RPMI7951 (cell line): ENCODE measurements around the gene MLLT3. TPM values are rescaled to one million over a fixed set of nuclear protein-coding genes. Genes with fewer than 3 reads are reported as not detected.

Source experiments
- DNase-seq: peaks from one replicate; pipeline ENCODE4 v3.0.0-alpha.2; 2012; ENCODE audit warnings: low read depth
- total RNA-seq: library from RNA; depleted of rRNA; stranded (reverse); fragments of >200 nt; shearing (Covaris generic); gene quantifications from 2 replicates; pipeline ENCODE4 v1.2.3, GENCODE V29; 2014

MLLT3 gene
- total RNA-seq, 1 experiment from 2014 or later: 18.3 TPM

DNA sequence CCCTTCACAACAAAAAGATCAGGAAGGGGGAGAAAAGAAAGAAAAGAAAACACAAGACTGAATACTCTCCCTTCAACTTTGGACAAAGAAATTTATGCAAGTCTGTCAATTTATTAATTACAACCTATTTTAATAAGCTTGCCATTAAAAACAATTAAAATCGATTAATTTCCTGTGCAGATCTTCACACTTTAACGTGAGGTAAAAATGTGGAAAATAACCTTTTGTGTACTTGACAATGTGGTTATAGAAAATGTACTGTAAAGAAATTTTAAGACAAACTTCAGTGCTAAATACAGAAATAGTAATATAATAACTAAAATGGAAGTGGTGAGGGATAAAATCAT is 2.7 kb upstream of the MLLT3 start:
- DNase-seq: no peak

DNA sequence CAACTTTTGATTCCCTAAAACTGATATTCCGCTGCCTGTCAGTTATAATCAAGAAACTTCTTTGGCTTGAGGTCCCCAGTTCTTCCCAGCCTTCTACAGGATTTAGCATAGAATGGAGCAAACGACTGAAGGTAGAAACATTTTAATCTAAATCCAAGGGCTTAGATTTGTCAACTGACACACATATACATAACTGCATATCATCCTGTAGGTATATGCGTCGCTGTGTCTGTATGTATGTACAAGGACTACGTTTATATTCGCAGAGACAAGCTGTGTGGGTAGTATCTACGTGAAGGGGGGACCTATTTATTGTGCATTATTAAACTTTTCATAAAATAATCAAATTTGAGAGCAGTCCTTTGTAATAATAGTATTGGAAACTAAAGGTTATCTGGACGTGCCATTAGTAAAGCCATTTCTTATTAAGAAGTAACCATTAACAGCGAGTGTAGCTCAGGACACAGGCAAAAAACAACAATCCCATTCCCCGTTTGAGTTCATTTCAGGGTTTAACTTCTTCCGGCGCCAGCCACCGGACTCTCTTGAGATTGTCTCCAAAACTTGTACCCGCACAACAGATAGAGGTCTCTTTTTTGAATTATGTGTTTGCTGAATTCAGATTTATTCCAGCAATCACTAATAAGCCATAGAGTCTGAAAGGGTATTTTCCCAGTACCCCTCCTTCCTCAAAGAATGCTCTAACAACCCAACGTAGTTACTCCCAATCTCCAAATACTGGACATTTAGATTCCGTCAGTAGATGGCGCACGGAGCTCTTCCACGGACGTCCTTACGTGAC is 2.1 kb upstream of the MLLT3 start:
- DNase-seq: peak; percentile 71

DNA sequence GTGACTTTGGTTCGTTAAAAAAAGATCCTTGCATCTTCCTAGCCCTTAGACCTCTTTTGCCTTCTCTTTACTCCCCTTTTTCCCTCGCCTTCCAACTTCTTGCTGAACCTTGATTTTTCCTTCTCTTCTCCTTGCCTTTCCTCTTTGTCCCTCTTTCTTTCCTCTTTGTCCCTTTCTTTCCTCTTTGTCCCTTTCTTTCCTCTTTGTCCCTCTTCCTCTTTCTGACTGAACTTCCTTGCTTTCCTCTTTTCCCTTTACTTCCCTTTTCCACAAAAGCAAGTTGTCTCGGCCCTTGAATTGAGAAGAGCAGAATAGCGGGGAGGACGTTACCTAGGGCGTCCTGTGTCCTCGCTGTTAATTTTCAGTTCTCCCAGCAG is 1.4 kb upstream of the MLLT3 start:
- no peak for DNase-seq

DNA sequence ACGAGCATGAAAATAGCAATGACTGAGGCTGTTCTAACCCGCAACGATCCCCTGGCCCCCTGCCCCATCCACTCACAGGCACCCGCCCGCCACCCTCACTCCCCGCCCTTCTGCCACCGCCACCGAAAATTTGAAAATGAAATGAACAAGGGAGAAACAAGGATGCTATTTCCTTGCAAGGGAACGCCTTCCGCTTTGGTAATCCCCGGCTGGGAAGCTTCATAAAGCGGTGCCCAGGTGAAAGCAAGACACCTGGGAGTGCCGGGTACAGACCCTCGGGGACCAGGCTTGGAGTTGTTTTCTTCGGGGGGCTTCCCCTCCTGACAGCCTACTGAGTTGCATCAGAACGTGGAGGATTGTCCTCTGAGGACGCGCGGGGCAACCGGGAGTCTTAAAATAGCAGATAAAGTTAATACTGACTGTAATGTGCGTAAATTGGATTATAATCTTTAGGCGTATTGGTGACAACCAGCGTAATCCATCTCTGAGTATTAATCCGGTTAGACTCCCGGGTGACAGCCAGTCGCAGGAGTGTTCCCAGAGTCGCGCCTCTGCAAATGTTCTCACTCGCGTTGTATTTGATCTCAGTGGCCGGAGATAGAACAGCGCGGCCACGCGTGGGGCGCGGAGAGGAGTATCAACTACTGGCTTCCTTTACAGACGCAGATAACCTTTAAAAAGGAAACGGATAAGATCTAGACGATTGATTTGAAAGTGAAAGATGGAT is 885 bp upstream of the MLLT3 start:
- no peak for DNase-seq

DNA sequence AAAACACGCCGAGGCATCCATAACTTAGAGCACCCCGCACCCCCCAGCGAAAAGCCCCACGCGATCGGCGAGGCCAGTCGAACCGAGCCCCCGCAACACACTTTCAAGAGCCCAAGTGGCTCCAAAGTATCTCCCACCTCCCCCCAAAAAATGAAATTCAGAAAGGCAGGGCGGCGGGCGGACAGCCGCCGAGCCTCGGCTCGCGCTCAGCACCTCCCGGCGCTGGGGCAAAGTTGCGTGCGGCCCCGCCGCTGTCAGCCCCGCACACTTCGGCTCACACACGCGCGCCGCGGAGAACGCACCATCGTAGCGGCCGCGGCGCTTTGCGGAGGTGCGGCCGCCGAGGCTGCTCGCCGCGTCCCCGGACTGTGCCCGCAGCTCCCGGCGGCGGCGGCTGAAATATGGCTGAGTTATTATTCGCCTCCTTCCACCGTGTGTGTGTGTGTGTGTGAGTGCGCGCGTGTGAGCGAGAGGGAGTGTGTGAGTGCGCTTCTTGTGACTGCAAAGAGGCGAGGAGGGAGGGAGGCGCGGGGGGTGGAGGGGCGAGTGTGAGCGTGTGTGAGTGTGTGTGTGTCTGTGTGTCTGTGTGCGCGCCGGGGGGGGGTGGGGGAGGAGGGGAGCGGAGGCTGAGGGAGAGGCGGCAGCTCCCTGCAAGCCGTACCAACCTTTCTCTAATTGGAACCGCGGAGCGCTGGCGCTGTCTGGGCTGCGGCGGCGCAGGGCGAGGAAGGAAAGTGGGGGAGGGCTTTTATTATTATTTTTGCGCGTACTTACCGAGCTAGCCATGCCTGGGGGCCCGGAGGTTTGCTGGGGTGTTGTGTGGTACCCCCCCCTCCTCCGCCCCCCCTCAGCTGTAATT is 599 bp downstream of the MLLT3 start:
- peak; percentile 64 for DNase-seq

DNA sequence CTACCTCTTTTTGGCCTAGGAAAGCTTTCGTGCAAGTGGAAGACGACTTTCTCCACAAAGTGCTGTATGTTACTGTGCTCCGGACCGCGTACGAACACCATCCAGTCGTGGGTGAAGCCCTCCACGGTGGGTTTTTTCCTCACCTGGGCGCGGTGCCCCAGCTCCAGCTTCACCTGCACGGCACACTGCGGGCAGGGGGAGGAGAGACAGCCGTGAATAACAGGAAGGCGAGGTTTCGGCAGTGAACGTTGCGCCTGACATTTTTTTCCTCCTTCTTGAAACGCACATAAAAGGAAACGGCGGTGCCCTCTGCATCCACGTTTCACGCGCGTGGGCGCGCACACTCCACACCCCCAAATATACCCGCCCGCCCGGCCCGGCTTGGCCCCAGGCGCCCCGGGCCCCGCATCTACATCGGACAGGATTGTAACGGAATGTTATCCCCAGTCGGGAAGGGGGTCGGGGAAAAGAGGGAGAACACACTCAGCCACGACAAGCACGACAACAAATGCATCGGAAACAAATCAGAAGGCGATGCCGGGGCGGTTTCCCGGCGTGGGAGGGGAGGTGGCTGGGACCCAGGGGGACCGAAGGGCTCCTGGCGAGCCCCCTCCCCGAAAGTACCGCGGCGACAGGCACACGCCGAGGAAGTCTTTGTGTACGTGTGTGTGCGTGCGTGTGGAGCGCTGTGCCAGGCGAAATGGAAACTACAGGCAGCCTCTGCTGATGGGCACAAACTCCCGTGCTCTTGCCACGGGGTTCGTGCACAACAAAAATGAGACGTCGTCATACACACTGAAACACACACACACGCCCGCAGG is 1.4 kb downstream of the MLLT3 start:
- DNase-seq: peak; percentile 46

DNA sequence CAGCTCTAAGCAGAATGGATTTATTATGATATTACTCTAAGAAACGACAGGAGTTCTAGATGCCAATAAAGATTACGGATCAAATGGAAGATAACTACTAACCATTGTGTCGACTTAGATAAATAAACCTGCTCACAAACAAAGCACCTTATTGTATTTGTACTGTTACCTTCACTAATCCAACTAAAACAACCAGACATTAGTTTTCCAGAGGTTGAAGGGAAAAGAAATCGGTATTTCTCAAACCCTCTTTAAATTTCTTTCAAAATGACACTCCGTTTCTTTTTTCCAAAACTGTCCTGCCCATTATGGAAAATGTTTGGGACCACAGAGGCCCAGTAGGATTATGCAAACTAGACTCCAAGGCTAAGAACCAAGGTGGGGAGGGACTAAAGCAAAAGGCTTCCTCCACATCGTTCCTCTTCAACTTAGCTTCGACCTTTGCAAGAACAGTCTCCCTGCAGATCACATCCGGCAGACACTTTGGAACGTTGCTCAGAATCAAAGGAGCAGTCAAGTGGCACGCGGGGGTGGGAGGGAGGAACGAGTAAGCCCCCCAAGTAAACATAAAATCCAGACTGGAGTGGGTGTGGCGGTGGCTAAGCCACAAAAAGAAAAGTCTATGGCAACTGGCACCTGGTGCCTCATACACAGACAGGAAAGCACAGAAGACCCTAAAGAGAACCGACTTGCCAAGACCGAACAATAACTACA is 2.7 kb downstream of the MLLT3 start:
- DNase-seq: no peak

DNA sequence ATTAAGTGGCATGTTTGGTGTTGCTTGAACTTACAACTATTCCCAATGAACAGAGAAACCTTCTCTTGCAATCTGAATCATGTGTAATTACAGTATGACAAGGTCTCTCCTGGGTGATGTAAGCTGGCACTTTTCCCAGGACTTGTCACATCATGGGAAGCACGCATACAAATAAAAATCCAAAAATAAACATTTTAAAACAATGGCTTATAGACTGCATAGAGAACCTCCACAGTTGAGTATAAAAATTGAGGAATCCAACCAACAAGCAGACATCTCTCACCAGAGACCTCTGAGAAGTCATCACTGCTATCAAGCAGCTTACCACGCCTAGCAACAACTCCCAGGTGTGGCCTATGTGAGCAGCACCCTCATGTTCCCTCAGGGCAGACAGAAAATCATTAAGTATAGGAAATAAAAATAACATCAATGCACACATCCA is 3.9 kb downstream of the MLLT3 start:
- peak; percentile 59 for DNase-seq

DNA sequence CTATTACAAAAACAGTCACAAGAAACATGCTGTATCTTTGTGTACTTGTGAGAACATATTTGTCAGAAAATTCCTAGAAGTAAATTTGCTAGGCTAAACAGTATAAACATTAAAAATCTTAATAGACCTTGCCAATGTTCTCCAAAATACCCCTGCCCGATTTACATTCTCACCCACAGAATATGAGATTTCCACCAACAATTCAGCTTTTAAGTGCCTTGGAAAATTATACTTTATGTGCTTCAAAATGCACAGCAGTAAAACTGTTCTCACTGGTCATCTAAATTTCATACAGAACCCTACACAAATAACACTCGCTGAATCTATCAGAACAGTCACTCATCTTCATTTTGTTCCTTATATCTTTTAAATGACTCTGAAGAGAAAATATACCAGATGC is 5.5 kb downstream of the MLLT3 start:
- no peak for DNase-seq

DNA sequence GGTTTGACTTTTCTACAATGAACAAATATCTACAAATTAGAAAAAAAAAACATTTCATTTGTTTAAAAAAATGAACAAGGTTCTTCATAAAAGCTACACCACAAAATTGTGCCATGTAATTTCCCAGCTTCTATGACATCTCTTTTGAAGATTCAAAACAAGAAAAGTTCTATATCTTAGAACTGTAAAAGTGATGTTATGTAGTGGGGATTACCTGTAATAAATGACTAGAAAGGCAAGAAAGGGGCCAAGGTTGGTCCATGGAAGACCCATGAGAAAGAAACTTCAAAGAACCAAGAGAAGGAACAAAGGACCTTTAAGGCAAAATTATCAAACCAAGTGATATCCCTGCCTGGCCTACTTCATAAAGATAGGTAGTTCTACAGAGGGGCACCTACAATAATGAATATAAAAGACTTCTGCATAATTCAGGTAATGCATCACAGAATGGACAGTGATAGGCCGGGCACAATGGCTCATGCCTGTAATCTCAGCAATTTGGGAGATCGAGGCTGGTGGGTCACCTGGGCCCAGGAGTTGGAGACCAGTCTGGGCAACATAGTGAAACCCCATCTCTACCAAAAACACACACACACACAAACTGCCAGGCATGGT is 7.6 kb downstream of the MLLT3 start:
- DNase-seq: no peak

DNA sequence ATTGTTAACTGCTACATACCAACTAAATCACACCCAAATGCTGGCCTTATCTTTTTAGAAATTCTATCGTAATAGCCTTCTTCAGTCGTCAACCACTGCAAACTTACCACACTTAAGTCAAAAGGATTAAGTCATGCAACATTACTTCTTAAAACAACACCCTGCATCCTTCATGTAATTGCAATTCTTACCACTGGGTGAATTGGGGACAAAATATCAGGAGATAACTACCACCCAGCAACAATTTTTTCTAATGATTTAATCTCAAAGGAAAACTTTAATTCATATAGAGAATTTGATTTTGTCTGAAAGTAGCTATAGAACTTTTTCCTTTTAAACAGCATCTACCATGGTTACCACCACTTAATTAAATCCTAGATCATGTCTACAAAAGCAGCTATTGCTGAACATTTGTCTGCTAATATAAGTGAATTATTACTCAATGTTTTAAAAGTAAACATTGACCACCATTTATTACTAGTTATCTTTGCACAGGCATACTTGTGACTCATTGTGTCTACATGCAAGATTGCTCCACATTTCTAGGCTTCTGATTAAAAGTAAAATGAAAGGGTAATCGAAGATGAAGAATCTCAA is 10.5 kb downstream of the MLLT3 start:
- no peak for DNase-seq

DNA sequence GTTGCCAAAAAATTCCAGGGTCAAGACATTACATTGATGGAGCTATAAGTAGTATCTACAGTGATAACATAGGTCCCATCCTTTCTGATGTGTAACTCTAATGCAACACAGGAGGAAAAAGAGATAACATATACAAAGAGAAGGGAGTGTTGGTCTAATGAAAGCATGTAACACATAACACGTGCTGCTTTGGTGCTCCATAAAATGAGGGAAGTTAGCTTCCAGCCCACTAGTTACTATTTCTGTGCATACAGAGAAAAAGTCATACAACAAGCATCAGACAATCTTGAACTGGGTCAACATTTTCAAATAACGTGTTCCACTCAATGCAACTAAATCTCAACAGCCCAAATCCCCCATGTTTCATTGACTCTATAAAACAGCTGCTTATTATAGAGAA is 11.7 kb downstream of the MLLT3 start:
- DNase-seq: no peak

DNA sequence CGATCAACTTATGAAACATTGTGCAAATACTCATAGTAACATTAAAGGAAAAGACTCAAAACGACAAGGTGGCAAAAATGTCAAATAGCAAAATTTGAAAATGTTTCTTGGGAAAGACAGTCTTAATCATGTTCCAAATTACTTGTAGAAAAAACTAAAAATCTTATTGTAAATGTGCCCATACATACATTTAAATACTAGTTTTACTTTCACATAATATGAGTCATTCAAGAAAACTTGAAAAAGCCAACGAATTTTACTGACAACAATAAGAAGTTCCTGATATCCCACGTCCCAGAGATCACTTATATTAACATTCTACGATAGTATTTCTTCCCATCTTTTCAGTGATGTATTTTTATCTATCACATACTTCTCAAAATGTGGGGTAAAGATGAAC is 13.7 kb downstream of the MLLT3 start:
- DNase-seq: no peak

DNA sequence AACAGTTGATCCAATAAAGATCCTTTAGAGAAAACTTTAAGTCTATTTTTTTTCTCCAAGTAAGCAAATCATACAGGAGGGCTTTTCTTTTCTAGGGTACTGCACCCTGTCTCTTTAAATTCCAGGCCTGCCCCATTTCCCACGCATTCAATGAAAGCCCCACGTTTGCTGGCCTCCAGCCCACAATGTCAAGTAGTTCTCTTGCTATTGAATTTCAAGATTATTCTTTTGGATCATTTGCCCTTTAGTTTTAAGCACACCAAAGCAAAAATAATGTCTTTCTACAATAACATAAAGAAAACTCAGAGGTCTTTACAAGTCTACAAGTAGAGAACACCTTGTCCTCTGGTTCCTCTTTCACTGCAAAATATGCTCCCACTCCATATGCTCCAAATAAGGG is 15.6 kb downstream of the MLLT3 start:
- no peak for DNase-seq

DNA sequence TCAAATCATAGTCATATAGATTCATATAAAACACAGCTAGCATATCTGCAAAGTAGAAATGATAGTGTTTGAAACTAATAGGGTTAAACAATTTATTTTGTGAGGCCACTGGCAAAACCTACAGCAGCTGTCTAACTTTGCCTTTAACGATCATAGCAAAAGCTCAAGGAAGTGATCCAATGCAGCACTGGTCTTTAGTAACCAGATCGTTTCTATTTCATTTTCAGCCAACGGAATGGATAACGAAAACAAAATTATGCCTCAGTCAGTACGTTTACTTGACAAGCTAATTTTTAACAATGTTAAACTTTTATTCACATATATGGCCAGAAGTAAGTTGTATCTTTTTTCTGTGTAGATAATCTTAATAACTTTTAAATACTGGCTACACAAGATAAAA is 17.7 kb downstream of the MLLT3 start:
- DNase-seq: peak; percentile 36

DNA sequence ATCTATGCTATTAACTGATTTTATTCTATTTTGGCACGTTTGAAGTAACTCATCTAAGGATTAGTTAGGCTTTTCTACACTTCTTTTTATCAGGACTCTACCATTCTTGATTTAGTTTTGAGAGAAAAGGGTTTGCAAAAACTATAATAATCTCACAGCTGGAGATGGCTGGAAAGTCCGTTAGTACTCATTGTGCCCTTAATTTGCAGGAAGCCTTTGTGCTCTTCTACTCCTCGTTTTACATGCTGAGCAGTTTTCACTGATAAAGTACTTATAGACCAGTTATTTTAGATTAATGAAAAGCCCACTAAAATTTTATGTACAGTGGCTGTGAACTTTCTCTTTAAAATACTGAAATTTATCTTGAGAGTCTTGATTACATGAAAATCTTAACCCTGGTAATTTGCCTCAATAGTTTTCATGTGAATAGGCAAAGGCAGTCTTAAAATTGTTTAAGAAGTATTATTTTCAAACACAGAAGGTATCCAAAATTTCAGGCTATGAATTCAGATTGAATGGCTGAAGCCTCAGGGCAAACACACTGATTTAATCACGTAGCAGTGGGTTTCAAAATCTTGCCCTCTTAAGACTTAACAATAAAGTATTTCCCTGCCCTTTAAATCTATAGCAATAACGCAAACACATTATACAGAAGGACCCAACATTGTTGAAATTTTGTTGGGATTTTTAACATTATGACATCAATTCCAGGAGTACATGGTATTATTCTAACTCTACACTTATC is 18.6 kb downstream of the MLLT3 start:
- no peak for DNase-seq

DNA sequence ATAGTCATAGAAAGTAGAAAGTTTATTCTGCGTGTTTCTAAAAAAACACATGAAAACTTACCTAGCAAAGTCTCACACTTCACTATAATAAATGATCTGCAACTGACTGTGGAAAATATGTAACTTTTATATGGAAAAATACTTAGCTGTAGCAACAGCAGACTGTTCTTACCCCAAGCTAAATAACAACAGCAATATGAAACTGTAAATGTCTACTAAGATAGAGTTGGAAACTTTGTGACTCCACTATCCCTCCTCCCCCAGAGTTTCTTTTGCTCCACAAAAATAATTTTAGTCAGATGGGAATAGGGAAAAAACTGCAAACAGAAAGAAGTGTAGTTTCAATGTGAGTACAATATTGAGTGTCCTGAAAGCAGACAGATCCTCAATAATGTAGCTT is 21.0 kb downstream of the MLLT3 start:
- DNase-seq: no peak

DNA sequence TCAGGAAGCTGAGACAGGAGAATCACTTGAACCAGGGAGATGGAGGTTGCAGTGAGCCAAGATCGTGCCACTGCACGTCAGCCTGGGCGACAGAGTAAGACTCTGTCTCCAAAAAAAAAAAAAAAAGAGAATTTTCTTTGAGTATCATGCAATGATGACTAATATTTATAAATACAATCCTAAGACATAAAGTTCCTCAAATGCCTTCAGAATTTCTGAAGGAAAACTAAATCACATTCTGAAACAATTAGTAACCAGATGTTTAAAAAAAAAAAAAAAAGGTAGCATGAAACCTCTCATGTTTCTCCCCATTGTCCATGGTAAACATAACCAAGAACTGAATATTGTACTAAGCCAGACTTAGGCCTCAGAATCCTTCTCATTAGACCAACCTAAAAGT is 23.1 kb downstream of the MLLT3 start:
- no peak for DNase-seq

DNA sequence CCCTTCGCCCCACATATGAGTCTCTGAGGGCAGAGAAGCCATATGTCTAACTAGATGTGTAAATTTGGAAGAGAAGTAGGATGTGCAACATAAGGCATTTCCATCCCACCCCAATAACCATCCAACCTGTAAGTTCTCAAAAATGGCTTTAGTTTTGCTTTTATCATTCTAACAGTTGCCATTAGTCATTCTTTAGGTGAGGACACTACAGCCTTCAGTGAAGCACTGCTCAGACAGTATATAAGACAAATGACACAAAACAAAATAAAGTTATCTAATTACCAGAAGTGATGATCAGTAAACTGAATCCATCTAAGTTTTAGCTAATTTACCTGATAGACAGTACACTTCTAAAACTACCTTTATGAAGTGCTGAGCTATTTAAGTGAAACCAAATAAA is 23.9 kb downstream of the MLLT3 start:
- no peak for DNase-seq
